ENCODE data around the gene MACROD2.

The MACROD2 gene

DNA sequence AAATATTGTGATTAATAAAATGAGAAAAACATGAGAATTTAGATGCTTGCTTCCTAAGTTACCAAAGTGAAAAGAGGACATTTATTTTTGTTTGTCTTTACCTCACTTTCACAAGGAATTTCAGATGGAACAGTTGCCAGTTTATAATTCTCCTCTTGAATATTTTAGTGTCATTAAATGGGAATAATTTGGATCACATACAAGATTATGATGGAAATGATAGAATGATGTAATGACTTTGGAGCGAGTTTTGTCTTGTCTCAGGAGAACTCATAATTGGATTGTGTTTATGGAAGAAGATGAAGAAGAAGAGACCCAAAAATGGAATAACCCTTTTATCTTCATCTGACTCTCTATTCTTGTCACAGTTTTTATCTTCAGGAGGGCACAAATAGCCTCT, 515.0 kb downstream of the MACROD2 start:
- no peaks in the 10 kb centered on the region for H3K4me1 Mint-ChIP-seq (ENCODE audit: low read depth)
- H3K4me3 Mint-ChIP-seq: no peak overlapping the region
- no peak overlapping the region for H3K27ac Mint-ChIP-seq
- no peaks in the 10 kb centered on the region for H3K36me3 Mint-ChIP-seq (ENCODE audit: low read depth)
- H3K27me3 Mint-ChIP-seq (ENCODE audit: low read depth): no peaks in the 10 kb centered on the region
- H3K9me3 Mint-ChIP-seq: peaks cover 19% of the 10 kb centered on the region

DNA sequence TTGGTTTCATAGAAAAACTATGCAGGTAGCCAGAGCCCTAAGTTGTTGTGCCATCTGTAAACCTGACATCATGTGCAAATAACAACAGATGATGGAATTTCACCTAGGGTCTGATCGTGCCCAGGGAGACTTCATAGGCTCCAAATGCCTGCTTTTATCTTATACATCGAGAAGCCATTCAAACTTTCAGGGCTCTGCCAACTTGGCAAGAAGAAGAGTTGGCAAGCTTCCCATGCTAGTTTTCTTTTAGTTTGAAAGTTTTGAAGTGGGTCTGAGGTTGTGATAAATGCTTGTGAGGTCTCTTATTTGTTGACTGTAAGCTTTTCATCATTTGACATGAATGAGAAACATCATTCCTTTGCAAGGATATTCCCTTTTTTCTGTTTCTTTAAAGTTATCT, 517.5 kb downstream of the MACROD2 start:
- Mint-ChIP-seq H3K27ac (no peak overlapping the region), H3K27me3 (ENCODE audit: low read depth) (no peaks in the 10 kb centered on the region), H3K9me3 (peaks cover 16% of the 10 kb centered on the region), H3K36me3 (ENCODE audit: low read depth) (no peaks in the 10 kb centered on the region), H3K4me1 (ENCODE audit: low read depth) (no peaks in the 10 kb centered on the region), H3K4me3 (no peak overlapping the region)

DNA sequence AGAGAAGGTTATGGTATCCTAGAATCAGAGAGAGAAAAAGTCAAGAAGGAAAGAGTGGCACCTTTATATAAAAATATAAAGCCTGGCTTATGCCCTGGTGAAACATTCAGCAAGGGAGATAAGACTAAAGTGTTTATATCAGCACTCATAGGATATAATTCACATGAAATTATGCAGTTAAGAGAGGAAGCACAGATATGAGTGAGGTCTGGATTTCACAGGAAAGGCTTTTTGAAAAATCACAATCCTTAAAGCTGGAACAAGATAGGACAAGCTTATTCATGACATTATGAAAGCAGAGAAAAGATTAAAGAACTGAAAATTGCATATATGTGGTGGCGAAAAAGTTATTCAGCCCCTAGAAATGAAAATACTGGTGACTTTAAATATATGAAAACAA, 523.3 kb downstream of the MACROD2 start:
- Mint-ChIP-seq H3K36me3 (ENCODE audit: low read depth) (no peaks in the 10 kb centered on the region), H3K9me3 (peaks cover 22% of the 10 kb centered on the region), H3K27ac (no peak overlapping the region), H3K4me3 (no peak overlapping the region), H3K27me3 (ENCODE audit: low read depth) (no peaks in the 10 kb centered on the region), H3K4me1 (ENCODE audit: low read depth) (no peaks in the 10 kb centered on the region)

DNA sequence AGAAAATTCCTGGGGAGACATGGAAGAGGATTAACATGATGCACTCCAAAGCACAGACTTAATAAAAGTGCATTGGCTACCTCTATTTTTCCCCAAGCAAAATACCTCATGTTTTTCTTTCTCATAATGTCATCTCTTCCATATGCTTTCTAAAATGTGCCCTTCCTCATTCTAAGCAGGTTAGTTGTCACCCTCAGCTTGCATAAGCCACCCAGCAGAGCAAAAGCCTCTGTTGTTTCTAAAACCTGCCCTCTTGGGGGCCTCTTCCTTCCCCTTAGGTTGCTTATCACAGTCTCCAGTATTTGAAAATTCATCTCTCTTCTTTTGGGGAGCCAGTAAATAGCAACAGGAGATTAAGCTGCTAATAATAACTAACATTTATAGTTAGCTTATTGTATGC, 525.7 kb downstream of the MACROD2 start:
- no peaks in the 10 kb centered on the region for H3K27me3 Mint-ChIP-seq (ENCODE audit: low read depth)
- peaks cover 15% of the 10 kb centered on the region for H3K9me3 Mint-ChIP-seq
- H3K4me3 Mint-ChIP-seq: no peak overlapping the region
- no peaks in the 10 kb centered on the region for H3K4me1 Mint-ChIP-seq (ENCODE audit: low read depth)
- H3K36me3 Mint-ChIP-seq (ENCODE audit: low read depth): no peaks in the 10 kb centered on the region
- no peak overlapping the region for H3K27ac Mint-ChIP-seq

DNA sequence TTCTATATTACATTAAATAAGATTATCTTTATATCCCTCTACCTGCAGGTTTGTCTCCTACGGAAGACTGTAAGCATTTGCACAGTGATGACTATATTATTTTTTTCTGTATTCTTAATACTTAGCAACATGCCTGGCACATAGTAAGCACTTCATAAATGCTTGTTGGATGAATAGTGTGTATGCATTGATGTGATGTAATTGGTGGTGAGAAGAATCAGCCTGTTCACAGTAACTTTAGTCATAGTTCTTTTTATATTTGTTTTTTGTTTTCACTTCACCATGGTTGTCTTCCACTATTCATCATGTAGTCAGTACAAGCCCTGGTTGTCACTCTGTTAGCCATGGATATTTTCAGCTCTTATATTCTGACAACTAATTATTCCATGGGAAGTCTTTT, 526.1 kb downstream of the MACROD2 start:
- no peak overlapping the region for H3K4me3 Mint-ChIP-seq
- no peaks in the 10 kb centered on the region for H3K36me3 Mint-ChIP-seq (ENCODE audit: low read depth)
- no peaks in the 10 kb centered on the region for H3K4me1 Mint-ChIP-seq (ENCODE audit: low read depth)
- no peaks in the 10 kb centered on the region for H3K27me3 Mint-ChIP-seq (ENCODE audit: low read depth)
- no peak overlapping the region for H3K27ac Mint-ChIP-seq
- peaks cover 15% of the 10 kb centered on the region for H3K9me3 Mint-ChIP-seq

DNA sequence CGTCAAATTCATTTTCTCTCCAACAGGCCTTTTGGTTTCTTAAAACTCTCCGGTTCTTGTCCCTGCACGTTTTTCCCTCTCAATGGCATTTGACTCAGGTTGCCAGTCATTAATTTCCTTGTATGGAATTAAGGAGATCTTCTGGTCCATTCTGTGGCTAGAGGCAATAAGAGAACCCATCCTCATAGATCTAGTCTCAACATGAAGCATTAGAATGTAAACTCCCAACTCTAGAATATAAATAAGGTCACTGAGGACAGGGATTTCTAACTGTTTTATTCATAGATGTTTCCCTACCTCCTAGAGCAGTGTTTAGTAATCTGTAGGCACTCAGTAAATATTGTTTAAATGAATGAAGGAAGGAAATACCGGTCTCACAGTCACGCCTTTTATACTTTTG, 527.3 kb downstream of the MACROD2 start:
- H3K4me3 Mint-ChIP-seq: no peak overlapping the region
- no peaks in the 10 kb centered on the region for H3K4me1 Mint-ChIP-seq (ENCODE audit: low read depth)
- no peak overlapping the region for H3K27ac Mint-ChIP-seq
- no peaks in the 10 kb centered on the region for H3K27me3 Mint-ChIP-seq (ENCODE audit: low read depth)
- H3K36me3 Mint-ChIP-seq (ENCODE audit: low read depth): no peaks in the 10 kb centered on the region
- peaks cover 15% of the 10 kb centered on the region for H3K9me3 Mint-ChIP-seq

DNA sequence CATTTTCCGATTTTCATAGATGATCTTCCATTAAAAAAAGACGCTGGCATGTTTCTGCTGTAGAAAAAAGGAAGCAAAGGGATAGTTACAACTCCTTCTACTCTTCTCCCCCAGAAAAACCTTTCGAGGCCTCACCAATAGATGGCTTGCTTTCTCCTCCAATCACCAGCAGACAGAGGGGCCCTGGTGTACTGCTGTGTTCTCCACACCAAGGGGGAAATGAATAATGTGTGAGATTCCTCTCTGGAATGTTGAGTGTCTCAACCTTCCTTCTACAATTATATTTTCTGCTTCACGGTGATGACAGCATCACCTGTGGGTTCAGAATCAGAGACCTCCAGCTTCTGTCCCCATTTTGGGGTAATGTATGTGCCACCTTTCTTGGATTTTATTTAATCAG, 527.8 kb downstream of the MACROD2 start:
- Mint-ChIP-seq H3K27me3 (ENCODE audit: low read depth) (no peaks in the 10 kb centered on the region), H3K36me3 (ENCODE audit: low read depth) (no peaks in the 10 kb centered on the region), H3K27ac (no peak overlapping the region), H3K4me1 (ENCODE audit: low read depth) (no peaks in the 10 kb centered on the region), H3K4me3 (no peak overlapping the region), H3K9me3 (peaks cover 15% of the 10 kb centered on the region)

DNA sequence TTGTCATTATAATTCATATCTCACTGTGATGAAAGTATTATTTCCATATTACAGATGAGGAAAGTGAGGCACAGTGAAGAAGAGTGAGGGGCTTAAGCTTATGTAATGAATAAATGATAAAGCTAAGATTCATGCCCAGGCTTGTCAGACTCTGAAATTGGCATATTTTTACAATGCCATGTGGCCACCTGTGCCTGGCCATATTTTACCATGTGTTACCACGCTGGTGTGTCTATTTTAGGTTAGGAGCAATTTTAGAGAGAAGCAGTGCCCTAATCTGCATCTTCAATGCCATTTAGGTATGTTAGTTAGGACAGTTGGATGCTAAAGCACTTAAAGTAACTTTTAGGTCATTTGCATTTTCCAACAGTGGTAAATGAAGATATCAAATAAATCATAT, 530.1 kb downstream of the MACROD2 start:
- H3K4me1 Mint-ChIP-seq (ENCODE audit: low read depth): no peaks in the 10 kb centered on the region
- H3K4me3 Mint-ChIP-seq: no peak overlapping the region
- H3K9me3 Mint-ChIP-seq: peaks cover 30% of the 10 kb centered on the region
- no peaks in the 10 kb centered on the region for H3K27me3 Mint-ChIP-seq (ENCODE audit: low read depth)
- no peaks in the 10 kb centered on the region for H3K36me3 Mint-ChIP-seq (ENCODE audit: low read depth)
- H3K27ac Mint-ChIP-seq: no peak overlapping the region

DNA sequence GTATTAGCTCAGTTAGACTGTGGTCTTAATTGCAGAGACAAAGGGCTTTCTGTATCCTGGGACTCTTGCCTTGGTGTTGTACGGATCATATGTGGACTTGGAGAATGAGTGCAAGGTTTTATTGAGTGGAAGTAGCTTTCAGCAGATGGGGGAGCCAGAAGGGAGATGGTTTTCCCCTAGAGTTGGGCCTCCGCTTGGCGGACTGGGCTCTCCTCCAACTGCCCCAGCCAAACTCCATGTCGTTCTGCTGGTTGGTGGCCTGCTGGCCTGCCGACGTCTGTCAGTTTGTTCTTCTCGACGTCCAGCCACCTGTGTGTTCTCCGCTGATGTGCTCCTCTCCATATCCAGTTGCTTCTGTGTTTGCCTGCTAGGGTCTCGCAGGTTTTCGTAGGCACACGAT, 531.6 kb downstream of the MACROD2 start:
- Mint-ChIP-seq H3K36me3 (ENCODE audit: low read depth) (no peaks in the 10 kb centered on the region), H3K27me3 (ENCODE audit: low read depth) (no peaks in the 10 kb centered on the region), H3K4me3 (no peak overlapping the region), H3K4me1 (ENCODE audit: low read depth) (no peaks in the 10 kb centered on the region), H3K27ac (no peak overlapping the region), H3K9me3 (peaks cover 31% of the 10 kb centered on the region)

DNA sequence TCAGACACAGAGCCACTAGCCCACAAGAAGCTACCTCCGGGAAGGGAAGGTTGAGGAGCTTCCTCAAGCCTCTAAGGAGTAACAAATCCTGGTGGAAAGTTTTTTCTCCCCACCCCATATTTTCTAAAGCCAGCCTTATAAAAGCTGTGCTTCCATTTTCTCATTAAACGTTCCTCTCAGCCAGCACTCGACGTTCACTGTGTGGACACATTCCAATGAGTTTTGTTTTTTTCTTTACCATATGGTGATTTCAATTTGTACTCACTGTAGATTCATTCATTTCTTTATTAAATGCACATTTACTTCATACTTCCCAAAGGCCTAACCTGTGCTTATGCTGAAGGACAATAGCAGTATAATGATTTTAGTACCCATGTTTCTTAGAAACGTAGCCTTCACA, 536.5 kb downstream of the MACROD2 start:
- H3K27ac Mint-ChIP-seq: no peak overlapping the region
- H3K4me3 Mint-ChIP-seq: no peak overlapping the region

DNA sequence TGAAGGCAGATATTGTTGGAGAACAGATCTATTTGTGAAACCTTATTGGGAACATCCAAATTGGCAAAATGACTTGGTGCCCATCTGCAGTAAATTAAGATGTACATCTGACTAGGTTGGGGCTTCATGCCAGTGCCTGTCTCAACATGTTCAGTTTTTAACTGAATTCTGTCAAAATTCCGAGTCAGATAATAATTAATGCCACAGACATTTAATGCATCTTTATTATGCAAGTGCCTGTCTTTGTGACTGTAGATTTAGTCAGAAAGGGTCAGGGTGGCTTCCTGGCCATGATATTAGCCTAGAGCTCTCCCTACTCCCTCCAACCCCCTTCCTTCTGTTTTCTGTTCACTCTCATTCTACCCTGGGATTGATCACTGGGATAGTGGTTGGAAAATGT, 541.4 kb downstream of the MACROD2 start:
- Mint-ChIP-seq H3K9me3 (peaks cover 6% of the 10 kb centered on the region), H3K4me1 (ENCODE audit: low read depth) (no peaks in the 10 kb centered on the region), H3K27ac (no peak overlapping the region), H3K27me3 (ENCODE audit: low read depth) (no peaks in the 10 kb centered on the region), H3K36me3 (ENCODE audit: low read depth) (no peaks in the 10 kb centered on the region), H3K4me3 (no peak overlapping the region)

More for the DNA sequence above, 536.5 kb downstream of the MACROD2 start:
- Mint-ChIP-seq H3K36me3 (ENCODE audit: low read depth) (no peaks in the 10 kb centered on the region), H3K9me3 (peaks cover 20% of the 10 kb centered on the region), H3K27me3 (ENCODE audit: low read depth) (no peaks in the 10 kb centered on the region), H3K4me1 (ENCODE audit: low read depth) (no peaks in the 10 kb centered on the region)

DNA sequence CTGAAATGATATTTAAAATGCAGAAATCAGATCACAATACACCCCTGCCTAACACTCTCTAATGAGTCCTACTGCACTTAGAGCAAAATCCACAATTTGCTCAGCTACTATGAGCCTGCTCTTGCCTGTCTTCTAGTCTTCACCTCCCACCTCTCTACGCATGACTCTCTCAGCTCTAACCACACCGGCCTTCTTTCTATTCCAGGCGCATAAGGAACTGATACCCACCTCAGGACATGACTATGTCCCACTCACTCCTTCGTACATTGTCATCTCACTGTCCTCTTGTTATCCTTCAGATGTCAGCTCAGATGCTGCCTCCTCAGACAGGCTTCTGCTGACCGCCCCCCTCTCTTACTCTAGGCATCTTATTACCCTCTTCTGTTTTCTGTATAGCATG, 543.1 kb downstream of the MACROD2 start:
- peaks cover 6% of the 10 kb centered on the region for H3K9me3 Mint-ChIP-seq

DNA sequence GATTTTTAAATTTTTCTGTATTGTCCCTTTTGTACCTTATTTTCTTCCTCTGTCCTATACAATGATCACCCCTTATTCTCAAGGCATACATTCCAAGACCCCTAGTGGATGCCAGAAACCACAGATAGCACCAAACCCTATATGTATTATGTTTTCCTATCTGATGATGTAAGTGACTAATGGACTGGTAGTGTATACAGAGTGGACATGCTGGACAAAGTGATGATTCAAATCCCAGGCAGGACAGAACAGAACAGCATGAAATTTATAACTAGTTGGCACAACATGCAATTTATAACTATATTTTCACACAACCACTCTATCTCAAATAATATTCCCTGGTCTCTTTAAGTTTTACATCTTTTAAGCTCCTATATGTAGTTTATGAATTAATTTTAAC, 547.7 kb downstream of the MACROD2 start:
- Mint-ChIP-seq H3K4me3 (no peak overlapping the region), H3K36me3 (ENCODE audit: low read depth) (no peaks in the 10 kb centered on the region), H3K9me3 (peaks cover 10% of the 10 kb centered on the region), H3K27me3 (ENCODE audit: low read depth) (no peaks in the 10 kb centered on the region), H3K4me1 (ENCODE audit: low read depth) (no peaks in the 10 kb centered on the region), H3K27ac (no peak overlapping the region)

More for the DNA sequence above, 543.1 kb downstream of the MACROD2 start:
- Mint-ChIP-seq H3K4me3 (no peak overlapping the region), H3K27ac (no peak overlapping the region), H3K27me3 (ENCODE audit: low read depth) (no peaks in the 10 kb centered on the region), H3K4me1 (ENCODE audit: low read depth) (no peaks in the 10 kb centered on the region), H3K36me3 (ENCODE audit: low read depth) (no peaks in the 10 kb centered on the region)

DNA sequence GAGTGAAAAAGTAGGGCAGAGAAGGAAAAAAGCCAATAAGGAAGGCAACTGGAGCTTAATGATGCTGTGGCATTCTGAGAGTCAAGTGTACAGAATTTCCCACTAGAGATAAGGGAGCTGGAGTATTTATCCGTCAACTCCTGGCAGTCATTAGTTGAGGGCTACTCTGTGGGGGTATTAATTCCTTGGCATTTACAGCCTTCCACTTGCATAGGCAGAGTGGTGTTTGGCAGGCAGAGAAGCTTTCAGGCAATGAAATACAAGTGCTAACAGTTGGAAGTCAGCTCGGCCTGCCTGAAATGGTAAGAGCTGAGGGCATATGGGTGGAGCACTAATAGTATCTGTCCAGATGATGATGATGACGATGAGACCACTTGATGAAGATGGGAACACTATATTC, 549.4 kb downstream of the MACROD2 start:
- no peak overlapping the region for H3K4me3 Mint-ChIP-seq

DNA sequence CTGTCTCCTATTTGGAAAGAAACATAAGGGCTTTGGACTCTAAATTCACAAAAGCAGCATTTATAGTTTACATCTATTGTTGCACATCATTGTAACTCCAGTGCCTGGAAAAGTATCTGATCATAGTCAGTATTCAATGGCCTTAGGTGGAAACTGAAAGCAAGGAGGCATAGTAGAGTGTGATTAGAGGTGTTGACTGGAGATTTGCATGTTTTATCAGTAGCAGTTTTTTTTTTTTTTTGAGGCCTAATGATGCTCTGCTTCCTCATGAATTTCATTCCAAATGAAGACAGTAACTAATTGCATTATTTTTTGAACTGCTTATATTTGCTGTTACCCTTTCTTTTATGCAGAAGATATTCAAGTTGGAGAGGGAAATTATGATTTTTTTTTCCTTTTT, 555.3 kb downstream of the MACROD2 start:
- Mint-ChIP-seq H3K27ac (no peak overlapping the region), H3K9me3 (no peaks in the 10 kb centered on the region), H3K36me3 (ENCODE audit: low read depth) (no peaks in the 10 kb centered on the region), H3K4me1 (ENCODE audit: low read depth) (no peaks in the 10 kb centered on the region), H3K4me3 (no peak overlapping the region), H3K27me3 (ENCODE audit: low read depth) (no peaks in the 10 kb centered on the region)

More for the DNA sequence above, 549.4 kb downstream of the MACROD2 start:
- no peaks in the 10 kb centered on the region for H3K4me1 Mint-ChIP-seq (ENCODE audit: low read depth)
- peaks cover 3% of the 10 kb centered on the region for H3K9me3 Mint-ChIP-seq
- no peaks in the 10 kb centered on the region for H3K36me3 Mint-ChIP-seq (ENCODE audit: low read depth)
- no peak overlapping the region for H3K27ac Mint-ChIP-seq
- no peaks in the 10 kb centered on the region for H3K27me3 Mint-ChIP-seq (ENCODE audit: low read depth)

DNA sequence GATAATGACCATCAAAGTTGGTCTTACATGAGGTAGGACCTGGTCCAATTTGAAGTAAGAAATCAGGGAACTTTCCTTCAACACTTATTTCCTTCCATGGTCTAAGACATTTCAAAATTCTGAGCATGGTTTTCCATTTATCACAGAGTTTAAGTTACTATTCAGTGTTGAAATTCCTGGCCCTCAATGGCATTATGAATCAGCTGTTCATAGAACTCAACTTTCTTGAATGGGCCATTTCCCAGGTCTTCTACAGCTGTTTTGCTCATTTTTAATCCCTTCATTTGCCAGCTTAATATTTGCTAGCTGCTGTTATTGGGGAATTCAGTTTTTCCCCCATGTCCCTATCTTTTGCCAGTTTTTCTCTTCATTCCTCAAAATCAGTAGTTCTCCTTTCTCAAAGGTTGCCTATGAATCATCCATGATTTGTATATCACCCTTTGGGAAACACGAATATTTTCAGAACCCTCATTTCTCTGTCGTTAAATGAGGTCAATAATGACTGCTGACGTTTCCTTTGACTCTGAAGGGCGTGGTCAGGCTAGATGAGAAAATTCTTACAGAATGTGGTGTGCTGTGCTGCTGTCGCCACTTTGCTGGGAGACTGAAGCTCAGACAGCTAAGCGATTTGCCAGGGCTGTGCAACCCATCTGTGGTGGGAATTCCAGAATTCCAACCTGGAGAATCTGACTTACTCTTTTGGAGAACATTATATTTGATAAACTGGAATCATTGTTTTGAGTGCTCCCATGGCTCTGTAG, 558.6 kb downstream of the MACROD2 start:
- Mint-ChIP-seq H3K4me3 (no peak overlapping the region), H3K27me3 (ENCODE audit: low read depth) (no peaks in the 10 kb centered on the region), H3K9me3 (no peaks in the 10 kb centered on the region), H3K36me3 (ENCODE audit: low read depth) (no peaks in the 10 kb centered on the region), H3K4me1 (ENCODE audit: low read depth) (no peaks in the 10 kb centered on the region), H3K27ac (no peak overlapping the region)
